Ureter (tissue), 1 donor: ENCODE results near the gene EBLN1. TPM values are rescaled to one million over a fixed set of nuclear protein-coding genes. Genes with fewer than 3 reads are reported as not detected.

ENCODE experiments used
- DNase-seq: peaks from one replicate; pipeline ENCODE4 v3.0.0-alpha.2; 2020; ENCODE audit warnings: low spot score
- total RNA-seq: library from RNA; stranded (reverse); gene quantifications from one replicate; pipeline ENCODE4 v1.2.4, GENCODE V29; 2023
- donor health status: DM: yes; HTN: yes; CAD: no.

EBLN1 gene
- total RNA-seq, result not detected

- DNase-seq, result no peak
Measured at GRCh38 chr10:22217842-22218241, at the start of gene EBLN1. Gene EBLN1 (minus strand): TSS chr10:22218015. CDS start chr10:22209983, 8,032 bp downstream.

- DNase-seq, result no peak
Measured at GRCh38 chr10:22265839-22266537, 48.2 kb upstream of the EBLN1 start.

- no peak for DNase-seq
Measured at GRCh38 chr10:22263106-22263505, 45.3 kb upstream of the EBLN1 start.

GRCh38 chr10:22259280-22259679 is 41.5 kb upstream of the EBLN1 start:
- no peak for DNase-seq

- no peak for DNase-seq
Measured at GRCh38 chr10:22258471-22258870, 40.7 kb upstream of the EBLN1 start.

- DNase-seq, result no peak
Measured at GRCh38 chr10:22253580-22253882, 35.7 kb upstream of the EBLN1 start.

- DNase-seq, result peak; percentile 54
Measured at GRCh38 chr10:22252801-22253579, 35.2 kb upstream of the EBLN1 start.

GRCh38 chr10:22252224-22252800 is 34.5 kb upstream of the EBLN1 start:
- peak; percentile 49 for DNase-seq

GRCh38 chr10:22251751-22252223 is 34.0 kb upstream of the EBLN1 start:
- peak; percentile 70 for DNase-seq

- no peak for DNase-seq
Measured at GRCh38 chr10:22250897-22251660, 33.3 kb upstream of the EBLN1 start.

GRCh38 chr10:22247636-22248035 is 29.8 kb upstream of the EBLN1 start:
- DNase-seq, result no peak

- no peak for DNase-seq
Measured at GRCh38 chr10:22246680-22247391, 29.0 kb upstream of the EBLN1 start.

- no peak for DNase-seq
Measured at GRCh38 chr10:22245567-22245966, 27.8 kb upstream of the EBLN1 start.

GRCh38 chr10:22244855-22245254 is 27.0 kb upstream of the EBLN1 start:
- DNase-seq, result no peak

GRCh38 chr10:22244001-22244400 is 26.2 kb upstream of the EBLN1 start:
- DNase-seq, result no peak

- DNase-seq, result no peak
Measured at GRCh38 chr10:22243321-22243720, 25.5 kb upstream of the EBLN1 start.

GRCh38 chr10:22231260-22231659 is 13.4 kb upstream of the EBLN1 start:
- no peak for DNase-seq

GRCh38 chr10:22230158-22230833 is 12.5 kb upstream of the EBLN1 start:
- no peak for DNase-seq

GRCh38 chr10:22229802-22230157 is 12.0 kb upstream of the EBLN1 start:
- DNase-seq, result no peak

GRCh38 chr10:22228943-22229801 is 11.4 kb upstream of the EBLN1 start:
- DNase-seq, result peak; percentile 92
